Stimulated activated CD4-positive, alpha-beta T cell treated with anti-CD3 and anti-CD28 coated beads, Interleukin-12 subunit alpha, Interleukin-12 subunit beta, amount 100 ng/mL, for 48 hours (primary cell): Measurements from ENCODE around the gene RPS21.
"Not testable (repeated sequence)": the region's sequence is repeated elsewhere in the genome, so short reads cannot be mapped to it uniquely, and the experiment has no call there.

Experiments used
- DNase-seq, 3 donors: peaks; one replicate each; pipeline ENCODE4 v3.0.0-alpha.2; 2020; ENCODE audit warnings: low read depth in 2 of 3, low spot score in 1 of 3

Gene RPS21

DNA sequence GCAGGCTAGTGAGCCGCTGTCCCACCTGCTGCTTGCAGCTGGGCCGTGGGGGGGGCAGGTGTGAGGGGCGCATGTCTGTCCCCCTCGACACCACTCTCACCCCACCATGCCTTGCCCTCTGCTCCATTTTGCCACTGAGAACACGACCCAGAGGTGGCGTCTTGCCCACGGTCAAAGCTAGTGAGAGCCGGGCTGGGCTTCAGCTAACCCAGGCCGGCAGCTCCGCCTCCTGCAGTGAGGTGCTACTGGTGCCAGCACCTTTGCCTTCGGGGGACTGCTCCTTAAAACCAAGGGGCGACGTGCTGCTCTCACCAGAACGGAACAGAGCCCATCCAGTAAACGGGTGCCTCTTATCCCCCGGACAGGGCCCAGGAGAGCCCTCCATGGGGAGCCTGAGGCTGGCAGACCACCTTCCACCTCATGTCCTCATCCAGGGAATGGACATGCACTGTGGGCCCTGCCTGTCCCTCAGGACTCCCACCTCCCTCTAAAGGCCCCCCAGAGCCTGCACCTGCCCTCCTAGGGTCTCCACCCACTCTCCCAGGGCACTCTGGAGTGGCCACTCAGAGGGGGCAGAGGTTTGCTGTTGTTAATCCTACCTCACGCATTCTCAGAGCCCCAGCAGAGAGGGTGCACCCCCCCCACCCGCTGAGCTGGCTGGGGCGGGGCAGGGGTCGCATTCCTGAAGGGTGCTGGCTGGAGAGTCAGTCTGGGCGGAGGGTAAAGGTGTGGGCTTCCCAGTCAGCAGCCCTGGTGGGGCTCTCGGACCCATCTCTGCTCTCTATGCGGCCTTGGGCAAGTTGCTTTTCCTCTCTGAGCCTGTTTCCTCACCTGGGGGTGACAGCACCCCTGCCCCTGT lies 37.6 kb downstream of the RPS21 start:
- DNase-seq, result no peak

DNA sequence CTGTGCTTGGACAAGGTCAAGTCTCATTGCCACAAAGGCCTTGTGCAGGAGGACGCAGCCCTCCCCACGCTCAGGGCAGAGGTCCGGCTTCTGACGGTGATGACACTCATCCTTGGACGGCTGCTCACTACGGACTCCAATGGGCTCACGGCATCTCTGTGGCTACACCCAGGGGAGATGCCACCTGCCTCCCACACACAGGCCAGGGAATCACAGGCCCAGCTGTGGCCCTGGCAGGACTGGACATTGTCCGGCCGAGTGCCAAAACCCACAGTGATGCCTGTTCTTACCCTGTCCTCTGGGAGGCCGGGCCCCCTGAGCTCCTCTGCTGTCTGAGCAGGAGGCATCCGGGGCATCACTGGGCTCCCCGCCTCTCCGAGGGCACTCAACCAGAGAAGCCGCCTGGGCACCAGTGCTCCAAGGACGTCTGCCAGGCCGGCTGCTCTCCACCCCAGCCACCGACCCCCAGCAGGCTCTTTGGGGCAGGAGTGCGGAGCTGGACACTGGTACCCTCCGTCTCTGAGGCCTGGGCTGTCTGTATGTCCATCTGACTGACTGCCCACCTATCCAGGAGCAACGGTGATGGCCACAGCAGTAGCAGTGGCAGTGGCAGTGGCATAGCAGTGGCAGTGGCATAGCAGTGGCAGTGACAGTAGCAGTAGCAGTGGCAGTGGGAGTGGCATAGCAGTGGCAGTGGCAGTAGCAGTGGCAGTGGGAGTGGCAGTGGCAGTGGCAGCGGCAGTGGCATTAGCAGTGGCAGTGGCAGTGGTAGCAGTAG lies 38.6 kb downstream of the RPS21 start:
- DNase-seq, result no peak

DNA sequence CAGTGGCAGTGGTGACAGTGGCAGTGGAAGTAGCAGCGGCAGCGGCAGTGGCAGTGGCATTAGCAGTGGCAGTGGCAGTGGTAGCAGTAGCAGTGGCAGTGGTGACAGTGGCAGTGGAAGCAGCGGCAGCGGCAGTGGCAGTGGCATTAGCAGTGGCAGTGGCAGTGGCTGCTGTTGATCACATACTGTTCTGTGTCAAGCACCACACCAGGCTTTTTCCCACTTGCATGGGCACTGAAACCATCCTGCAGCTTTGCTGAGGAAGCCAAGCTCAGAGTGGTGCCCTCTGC lies 39.1 kb downstream of the RPS21 start:
- DNase-seq, result not testable (repeated sequence)

DNA sequence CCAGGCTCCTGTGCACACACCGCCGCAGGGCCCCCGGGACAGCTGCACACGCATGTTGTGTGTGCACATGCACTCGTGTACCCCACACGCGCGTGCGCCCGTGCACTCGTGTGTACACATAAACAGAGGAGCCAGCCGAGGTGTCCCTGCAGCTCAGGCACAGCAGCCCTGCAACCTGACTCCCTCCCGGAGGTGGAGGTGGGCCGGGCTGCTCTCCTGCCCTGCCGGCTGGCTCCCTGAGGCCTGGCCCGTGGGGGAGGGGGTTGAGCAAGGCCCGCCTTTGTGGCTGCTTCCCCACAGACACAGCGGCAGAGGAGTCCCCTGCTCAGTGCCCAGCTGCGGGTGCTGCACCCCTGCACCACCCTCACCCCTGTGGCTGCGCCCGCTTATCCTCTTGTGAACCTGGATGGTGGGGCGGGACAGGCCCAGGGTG lies 39.8 kb downstream of the RPS21 start:
- no peak for DNase-seq

DNA sequence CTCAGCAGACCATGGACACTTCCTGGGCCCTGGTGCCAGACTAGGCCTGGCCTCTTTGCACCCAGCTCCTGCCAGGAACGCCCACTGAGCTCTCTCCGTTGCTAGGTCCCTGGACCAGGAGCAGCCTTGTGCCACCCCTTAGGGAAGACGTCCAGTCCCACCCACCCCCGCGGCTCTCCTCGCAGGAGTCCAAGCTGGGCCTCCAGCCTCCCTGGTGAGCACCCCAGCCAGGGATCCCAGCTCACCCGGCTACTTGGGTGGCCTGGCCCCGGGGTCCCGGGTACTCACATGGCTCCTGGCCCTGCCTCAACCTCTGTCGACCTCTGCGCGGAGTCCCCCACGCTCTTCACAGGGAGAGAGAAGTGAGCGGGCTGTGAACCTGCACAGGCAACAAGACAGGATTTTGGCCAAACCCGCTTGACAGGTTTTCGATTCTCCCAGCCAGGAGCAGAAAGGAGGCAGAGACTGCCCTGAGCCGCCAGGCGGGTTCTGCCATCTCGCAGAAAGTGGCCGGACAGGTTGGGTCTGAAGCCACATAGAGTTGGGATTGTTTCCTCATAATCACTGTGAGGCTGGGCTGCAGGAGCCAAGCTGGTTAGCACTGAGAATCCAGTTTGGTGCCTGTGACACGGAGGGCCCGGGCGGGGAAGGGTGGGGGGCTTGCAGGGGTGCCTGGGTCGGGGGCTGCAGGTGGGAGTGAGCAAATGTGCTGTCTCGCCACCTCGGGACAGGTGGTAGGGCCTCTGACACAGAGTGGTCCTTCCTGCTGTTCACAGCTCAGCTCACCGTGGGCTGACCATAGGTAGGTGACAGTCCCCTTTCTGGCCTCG lies 40.5 kb downstream of the RPS21 start, which contains the start of gene RBBP8NL:
Gene RBBP8NL (minus strand): TSS at position 368 of the 830 bp plus-strand sequence. CDS start 7,892 bp downstream, outside the sequence.
- no peak for DNase-seq

DNA sequence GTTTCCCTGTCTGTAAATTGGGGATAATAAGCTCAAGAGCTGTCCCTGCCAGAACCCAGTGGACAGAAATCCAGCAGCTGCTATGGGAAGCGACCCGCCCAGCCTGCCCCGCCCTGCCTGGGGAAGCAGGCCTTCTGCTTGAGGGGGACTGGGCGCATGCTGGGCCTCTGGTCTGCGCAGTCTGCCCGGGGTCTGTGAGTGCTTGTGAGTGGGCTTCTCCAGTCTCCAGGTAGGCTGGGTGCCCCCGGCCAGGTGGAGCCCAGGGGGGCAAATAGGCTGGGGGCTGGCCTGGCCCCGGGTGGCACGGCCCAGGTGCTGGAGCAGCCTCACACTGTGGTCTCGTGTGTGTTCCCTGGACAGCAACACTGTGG lies 41.1 kb downstream of the RPS21 start:
- no peak for DNase-seq

DNA sequence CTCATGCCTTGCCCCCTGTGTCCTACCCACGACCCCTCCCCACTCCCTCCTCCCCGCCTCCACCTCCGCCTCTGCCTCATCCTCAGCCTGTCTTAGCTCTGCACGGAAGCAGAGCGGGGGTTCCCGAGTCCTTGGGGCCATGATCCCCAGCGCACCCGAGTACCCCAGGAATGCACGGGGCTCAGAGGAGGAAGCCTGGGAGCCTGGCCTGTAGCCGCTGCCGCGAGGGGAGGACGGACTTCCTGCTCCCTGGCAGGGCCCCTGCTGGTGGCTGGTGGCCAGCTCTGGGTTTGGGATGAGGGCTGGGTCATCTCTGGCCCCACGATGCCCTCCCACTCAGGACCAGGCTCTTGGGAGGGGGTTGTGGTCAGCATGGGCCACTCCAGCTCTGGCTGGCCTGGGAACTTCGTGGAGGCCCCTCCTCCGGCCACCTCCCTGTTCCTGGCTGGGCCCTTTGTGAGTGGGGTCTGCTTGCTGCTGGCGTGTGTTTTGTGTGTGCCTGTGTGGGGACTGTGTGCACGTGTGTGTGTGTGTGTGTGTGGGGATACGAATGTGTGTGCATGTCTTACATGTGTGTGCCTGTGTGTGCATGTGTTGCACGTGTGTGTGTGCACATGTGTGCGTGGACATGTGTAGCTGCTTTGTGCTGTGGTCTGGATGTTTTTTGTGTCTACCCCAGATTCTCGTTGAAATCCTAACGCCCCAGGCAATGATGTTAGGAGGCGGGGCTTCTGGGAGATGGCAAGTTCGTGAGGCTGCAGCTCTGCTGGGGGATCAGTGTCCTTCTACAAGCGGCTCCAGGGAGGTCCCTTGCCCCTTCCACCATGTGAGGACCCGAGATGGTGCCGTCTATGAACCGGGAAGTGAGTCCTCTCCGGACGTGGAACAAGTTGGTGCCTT lies 41.7 kb downstream of the RPS21 start:
- DNase-seq, result no peak

DNA sequence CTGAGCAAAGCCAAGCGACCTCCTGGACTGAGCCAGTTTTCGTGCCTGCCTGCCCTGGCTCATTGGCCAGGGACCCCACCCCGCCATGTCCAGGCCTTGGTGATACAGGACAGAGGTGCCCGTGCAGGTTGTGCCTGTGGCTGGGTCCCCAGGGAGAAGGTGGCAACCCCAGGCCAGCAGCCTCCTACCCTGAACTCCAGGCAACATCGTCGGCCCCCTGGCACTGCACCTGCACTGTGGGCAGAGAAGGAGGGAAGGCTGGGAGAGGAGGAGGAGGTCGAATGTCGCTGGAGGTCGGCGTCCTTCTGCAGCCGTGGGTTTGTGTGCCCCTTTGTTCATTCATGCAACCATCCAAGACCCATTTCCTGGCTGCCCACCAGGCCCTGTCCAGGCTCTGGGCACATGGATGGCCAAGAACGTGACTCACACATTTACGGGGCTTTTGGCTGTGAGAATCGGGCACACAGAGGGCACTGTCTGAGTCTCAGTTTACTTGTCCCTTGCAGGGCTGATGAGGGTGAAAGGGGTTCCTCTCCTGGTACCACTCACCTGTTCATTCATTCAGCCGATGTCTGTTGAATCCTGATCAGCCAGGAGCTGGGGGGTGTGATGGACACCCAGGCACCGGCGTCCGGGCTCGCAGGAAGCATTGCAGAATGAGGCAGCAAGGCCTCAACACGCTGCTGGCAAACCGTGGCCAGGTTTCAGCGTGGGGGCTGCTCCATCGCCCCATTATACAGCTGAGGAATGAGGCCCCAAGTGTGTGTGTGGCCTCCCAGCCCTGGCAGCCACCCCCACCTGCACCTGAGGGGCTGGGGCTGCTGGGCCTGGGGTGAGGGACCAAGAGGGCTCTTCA lies 42.8 kb downstream of the RPS21 start:
- no peak for DNase-seq

DNA sequence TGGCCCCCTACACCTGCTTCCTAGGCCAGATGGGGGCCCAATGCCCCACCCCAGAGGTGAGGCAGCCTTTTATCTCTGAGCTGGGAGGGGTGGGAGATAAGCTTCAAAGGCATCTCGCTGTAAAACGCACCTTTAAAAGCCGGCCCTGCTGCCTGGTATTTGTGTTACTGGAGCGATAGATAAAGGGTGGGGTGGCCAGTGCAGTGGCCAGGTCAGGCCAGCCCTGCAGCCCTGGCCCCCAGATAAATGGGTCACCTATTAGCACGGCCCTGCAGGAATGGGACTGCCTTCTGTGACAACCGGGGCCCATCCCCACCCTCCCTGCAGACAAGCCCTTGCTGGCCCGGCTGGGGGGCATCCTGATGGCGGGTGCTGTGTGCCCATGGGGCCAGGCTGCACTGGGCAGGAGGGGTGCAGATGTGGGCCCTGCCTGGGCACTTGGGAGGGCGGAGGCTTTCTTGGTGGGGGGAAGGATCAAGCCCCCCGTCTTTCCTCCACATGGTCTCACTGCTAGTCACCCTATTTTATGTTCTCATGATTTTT lies 43.5 kb downstream of the RPS21 start:
- DNase-seq, result no peak

DNA sequence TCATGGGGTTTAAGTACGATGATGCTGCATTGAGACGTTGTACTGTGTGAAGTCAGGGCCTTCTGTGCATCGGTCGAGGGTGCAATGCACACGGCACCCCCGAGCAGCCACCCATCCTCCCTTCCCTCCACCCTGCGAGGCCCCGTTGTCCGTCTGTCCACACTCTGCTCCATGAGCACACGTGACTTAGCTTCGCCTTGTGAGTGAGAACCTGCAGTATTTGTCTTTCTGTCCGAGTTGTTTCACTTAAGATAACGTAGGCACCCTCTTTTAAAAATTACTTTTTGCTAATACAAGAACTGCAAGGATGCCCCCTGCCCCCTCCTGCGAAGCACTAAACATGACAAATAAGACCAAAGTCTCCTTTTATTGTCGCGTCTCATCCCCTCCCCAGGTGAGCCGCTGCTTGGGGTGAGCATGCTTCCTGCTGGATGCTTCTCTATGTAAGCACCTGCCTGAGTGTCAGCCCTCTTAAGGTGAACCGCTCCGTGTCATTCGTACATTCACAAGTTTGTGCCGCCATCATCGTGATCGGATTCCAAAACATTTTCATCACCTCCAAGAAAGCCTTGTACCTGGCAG lies 44.1 kb downstream of the RPS21 start:
- no peak for DNase-seq

DNA sequence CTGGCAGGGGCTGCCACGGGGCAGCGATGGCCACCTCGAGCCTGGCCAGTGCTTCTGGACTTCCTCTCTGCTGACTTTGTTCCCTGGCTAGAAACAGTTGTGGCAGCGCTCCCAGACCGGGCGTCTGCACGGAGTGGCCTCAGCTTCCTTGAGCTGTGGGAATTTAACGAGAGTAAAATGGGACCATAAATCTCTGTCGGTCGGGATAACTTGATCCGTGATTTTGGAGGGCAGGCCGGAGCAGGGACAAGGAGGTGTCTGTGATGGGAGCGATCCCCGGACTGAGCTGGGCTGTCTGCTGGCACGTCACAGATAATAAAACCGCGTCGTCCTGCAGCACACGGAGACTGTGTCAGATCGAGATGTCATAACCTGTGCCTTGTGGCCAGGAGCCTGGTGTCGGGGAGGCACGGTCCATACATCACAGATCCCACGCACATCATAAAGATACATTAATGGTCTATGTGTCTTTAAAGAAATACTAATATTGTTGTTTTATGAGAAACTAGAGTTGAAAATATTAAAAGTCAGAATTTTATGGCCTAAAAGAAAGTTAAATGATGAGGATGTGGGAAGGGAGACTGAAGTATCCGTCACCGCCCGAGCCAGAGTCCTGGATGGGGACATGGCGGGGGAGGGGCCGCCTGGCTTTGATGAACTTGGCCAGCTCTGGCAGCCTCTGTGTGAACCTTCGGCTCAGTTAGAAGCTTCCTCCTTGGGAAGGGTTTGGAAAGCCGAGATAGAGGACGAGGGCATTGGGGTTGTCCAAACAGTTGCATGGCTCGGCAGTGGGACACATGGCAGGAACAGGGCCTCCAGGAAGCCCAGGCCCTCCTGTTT lies 47.0 kb downstream of the RPS21 start:
- DNase-seq, result no peak

DNA sequence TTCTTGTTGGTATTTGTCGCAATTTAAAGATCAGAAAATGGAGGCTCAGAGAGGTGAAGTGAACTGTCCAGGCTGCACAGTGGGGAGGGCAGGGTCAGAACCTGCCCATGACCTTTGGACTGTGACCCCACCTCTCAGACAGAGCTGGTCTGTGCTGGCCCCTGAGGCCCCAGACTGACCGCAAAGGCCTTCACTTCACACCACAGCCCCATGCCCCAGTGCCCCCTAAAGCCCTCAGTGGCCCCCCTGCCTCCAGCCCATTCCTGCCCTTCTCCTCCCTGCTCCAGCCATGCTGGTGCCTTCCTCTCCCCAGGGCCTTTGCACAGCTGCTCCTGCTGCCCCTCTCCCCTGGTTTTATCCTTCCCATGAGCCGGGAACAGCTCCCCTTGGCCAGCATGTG lies 49.8 kb downstream of the RPS21 start:
- DNase-seq, result no peak

DNA sequence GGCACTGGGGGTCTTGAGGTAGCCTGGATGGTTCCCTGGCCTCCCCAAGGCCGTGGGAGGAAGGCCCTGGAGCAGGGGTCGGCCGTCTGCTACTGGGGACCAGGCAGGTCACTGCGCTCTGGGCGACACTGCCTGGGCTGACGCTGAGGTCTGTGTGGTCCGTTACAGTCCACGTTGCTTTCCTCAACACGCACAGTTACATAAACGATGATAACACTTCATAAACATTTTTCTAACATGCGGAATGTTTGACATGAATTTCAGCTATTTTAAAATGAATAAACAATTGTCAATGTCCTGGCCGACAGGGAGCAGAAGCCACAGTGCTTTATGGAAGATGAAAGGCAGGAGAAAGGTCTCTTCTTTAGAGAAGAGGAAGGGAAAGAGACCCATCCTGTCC lies 50.6 kb downstream of the RPS21 start:
- DNase-seq, result no peak

DNA sequence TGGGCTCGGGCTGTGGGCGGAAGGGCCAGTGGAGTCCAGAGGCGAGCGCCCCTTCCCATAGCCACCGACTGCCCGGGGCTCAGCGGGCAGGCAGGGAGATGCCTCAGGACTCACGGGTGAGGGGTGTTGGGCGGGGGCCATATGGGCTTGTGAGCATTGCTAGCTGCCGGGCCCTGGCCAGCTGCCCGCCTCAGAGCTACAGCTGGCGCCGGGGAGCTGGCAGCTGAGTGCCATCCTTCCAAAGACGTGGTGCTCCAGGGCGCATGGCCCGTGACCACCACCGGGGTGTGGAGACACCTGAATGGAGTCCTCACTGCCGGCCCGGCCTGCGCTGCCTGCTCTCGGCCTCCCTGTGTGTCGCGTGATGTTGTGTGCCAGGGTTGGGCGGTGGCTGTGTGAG lies 51.0 kb downstream of the RPS21 start:
- no peak for DNase-seq
